Mesendoderm (in vitro differentiated cells): Measurements from ENCODE around the gene CHORDC1. TPM values are rescaled to one million over a fixed set of nuclear protein-coding genes. Genes with fewer than 3 reads are reported as not detected.

Experiments used
- DNase-seq: peaks from one replicate; pipeline ENCODE4 v3.0.0; 2013
- H2AK5ac ChIP-seq: 2 replicates; pipeline ENCODE4 v1.6.1; 2013; ENCODE audit warnings: low read length, inconsistent platforms
- H2BK120ac ChIP-seq: 2 replicates; pipeline ENCODE4 v1.6.1; 2013; ENCODE audit warnings: low read depth, mild to moderate bottlenecking, low read length, moderate library complexity, mixed read lengths
- H2BK15ac ChIP-seq: replicated peaks from 2 replicates; pipeline ENCODE4 v1.6.1; 2013; ENCODE audit warnings: low read depth, mild to moderate bottlenecking, moderate library complexity
- H2BK5ac ChIP-seq: 2 replicates; pipeline ENCODE4 v1.6.1; 2013; ENCODE audit warnings: low read length, inconsistent platforms
- H3K18ac ChIP-seq: 2 replicates; pipeline ENCODE4 v1.6.1; 2013; ENCODE audit warnings: mild to moderate bottlenecking, low read length, mixed read lengths
- H3K23ac ChIP-seq: one replicate; pipeline ENCODE4 v1.6.1; 2013; ENCODE audit warnings: low read length
- H3K27ac ChIP-seq: 2 replicates; pipeline ENCODE4 v1.5.1; 2013; ENCODE audit warnings: low read depth, mild to moderate bottlenecking, inconsistent platforms, low read length, moderate library complexity
- H3K27me3 ChIP-seq: 2 replicates; pipeline ENCODE4 v1.6.1; 2013; ENCODE audit warnings: low read length, control low read depth, mild to moderate bottlenecking, inconsistent platforms; ENCODE audit not compliant: insufficient read depth, poor library complexity
- H3K36me3 ChIP-seq: 2 replicates; pipeline ENCODE4 v1.6.1; 2013; ENCODE audit warnings: low read length, inconsistent platforms; ENCODE audit not compliant: control insufficient read depth, insufficient read depth
- H3K4ac ChIP-seq: one replicate; pipeline ENCODE4 v1.6.1; 2013; ENCODE audit warnings: low read depth, mild to moderate bottlenecking, low read length, moderate library complexity
- H3K4me1 ChIP-seq: 2 replicates; pipeline ENCODE4 v1.6.1; 2013; ENCODE audit warnings: low read depth, low read length, inconsistent platforms; ENCODE audit not compliant: control insufficient read depth
- H3K4me2 ChIP-seq: 2 replicates; pipeline ENCODE4 v1.6.1; 2013; ENCODE audit warnings: low read length
- H3K4me3 ChIP-seq: 2 replicates; pipeline ENCODE4 v1.5.1; 2013; ENCODE audit warnings: mild to moderate bottlenecking, low read length
- H3K56ac ChIP-seq: one replicate; pipeline ENCODE4 v1.6.1; 2013; ENCODE audit warnings: low read length
- H3K79me1 ChIP-seq: 2 replicates; pipeline ENCODE4 v1.6.1; 2013; ENCODE audit warnings: low read length, inconsistent platforms
- H3K79me2 ChIP-seq: 2 replicates; pipeline ENCODE4 v1.6.1; 2013; ENCODE audit warnings: mild to moderate bottlenecking, low read length; ENCODE audit not compliant: control insufficient read depth, insufficient read depth
- H3K9ac ChIP-seq: 2 replicates; pipeline ENCODE4 v1.6.1; 2013; ENCODE audit warnings: low read length, inconsistent platforms
- H4K5ac ChIP-seq: one replicate; pipeline ENCODE4 v1.6.1; 2013; ENCODE audit warnings: low read length
- H4K8ac ChIP-seq: one replicate; pipeline ENCODE4 v1.6.1; 2013; ENCODE audit warnings: low read depth, mild to moderate bottlenecking, control low read depth, low read length, moderate library complexity
- WGBS: extraction: QIAGEN DNeasy Blood & Tissue Kit; methylation state at CpG from one replicate; pipeline ENCODE4 v1.1.7; 2013; ENCODE audit warnings: low lambda C conversion rate, missing lambda C conversion rate; ENCODE audit not compliant: insufficient coverage; ENCODE audit errors: extremely low coverage; 5-methylcytosine and 5-hydroxymethylcytosine counted together
- polyA plus RNA-seq, 2 experiments: library from polyadenylated mRNA; stranded (reverse); fragments of 200-250 nt; gene quantifications; one replicate each; pipeline ENCODE4 v1.2.3, GENCODE V29; 2013

The CHORDC1 gene
- polyA plus RNA-seq (2013, experiment 1 of 2): 87.6 TPM
- 90.0 TPM for polyA plus RNA-seq (2013, experiment 2 of 2)

- Histone ChIP-seq H4K8ac (peak within 1 kb of the TSS; percentile 5), H3K27me3 (no peaks in the 10 kb centered on the region), H3K4ac (peak within 1 kb of the TSS; percentile 44), H3K79me2 (peaks cover 46% of the 10 kb centered on the region), H3K56ac (peak within 1 kb of the TSS; percentile 86), H2BK15ac (no peak within 1 kb of the TSS), H2AK5ac (no peak within 1 kb of the TSS), H3K18ac (peak within 1 kb of the TSS; percentile 3), H3K4me3 (peak within 1 kb of the TSS; percentile 90), H4K5ac (no peak within 1 kb of the TSS), H3K4me1 (no peaks in the 10 kb centered on the region), H3K36me3 (no peaks in the 10 kb centered on the region), H3K23ac (peak within 1 kb of the TSS; percentile 81), H3K27ac (peak within 1 kb of the TSS; percentile 39), H2BK5ac (peak within 1 kb of the TSS; percentile 51), H3K4me2 (peak within 1 kb of the TSS; percentile 81), H3K79me1 (peaks cover 2% of the 10 kb centered on the region), H2BK120ac (no peak within 1 kb of the TSS), H3K9ac (peak within 1 kb of the TSS; percentile 91)
- no CpG with 5 or more reads among the region's 71 CpGs for WGBS
- peak; percentile 92 for DNase-seq
Measured at GRCh38 chr11:90222459-90223247, at the start of gene CHORDC1. Gene CHORDC1, minus strand, starts transcription at chr11:90223049. Its CDS starts 95 bp downstream, at chr11:90222954.

DNA sequence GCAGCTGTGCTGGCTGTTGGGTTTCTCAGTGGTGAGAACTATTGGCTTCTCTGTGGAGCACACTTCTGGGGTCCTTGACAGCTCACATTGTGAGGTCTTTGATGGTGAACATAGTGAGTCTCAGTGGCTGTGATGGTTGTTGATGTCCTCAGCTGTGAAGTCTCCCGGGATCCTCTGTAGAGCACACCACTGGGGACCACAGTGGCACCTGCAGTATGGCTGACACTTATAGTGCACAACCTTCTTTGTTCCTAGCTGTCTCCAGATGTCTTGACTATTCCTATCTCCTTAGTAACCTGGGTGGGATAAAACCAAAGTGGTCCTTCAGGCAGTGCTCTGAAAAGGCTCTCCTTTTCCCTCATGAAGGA is 34.3 kb upstream of the CHORDC1 start:
- H3K23ac ChIP-seq: no peak overlapping the region
- no peak overlapping the region for H3K4ac ChIP-seq
- no peak overlapping the region for H2BK120ac ChIP-seq
- no peaks in the 10 kb centered on the region for H3K36me3 ChIP-seq
- H4K5ac ChIP-seq: no peak overlapping the region
- H3K4me3 ChIP-seq: no peak overlapping the region
- H2BK5ac ChIP-seq: no peak overlapping the region
- H3K18ac ChIP-seq: no peak overlapping the region
- WGBS: no CpG with 5 or more reads among the region's 1 CpG
- no peaks in the 10 kb centered on the region for H3K79me1 ChIP-seq
- no peak overlapping the region for H3K4me2 ChIP-seq
- no peaks in the 10 kb centered on the region for H3K79me2 ChIP-seq
- no peaks in the 10 kb centered on the region for H3K4me1 ChIP-seq
- no peak overlapping the region for H3K56ac ChIP-seq
- no peak overlapping the region for H2BK15ac ChIP-seq
- no peak overlapping the region for H3K9ac ChIP-seq
- DNase-seq: no peak
- no peak overlapping the region for H4K8ac ChIP-seq
- H2AK5ac ChIP-seq: no peak overlapping the region
- no peaks in the 10 kb centered on the region for H3K27me3 ChIP-seq
- H3K27ac ChIP-seq: no peak overlapping the region

GRCh38 chr11:90256404-90257157 is 33.7 kb upstream of the CHORDC1 start:
- H3K56ac ChIP-seq: no peak overlapping the region
- H4K5ac ChIP-seq: no peak overlapping the region
- no CpG with 5 or more reads among the region's 8 CpGs for WGBS
- no peak overlapping the region for H4K8ac ChIP-seq
- no peaks in the 10 kb centered on the region for H3K36me3 ChIP-seq
- no peak overlapping the region for H3K4ac ChIP-seq
- no peak overlapping the region for H2AK5ac ChIP-seq
- no peak overlapping the region for H2BK15ac ChIP-seq
- no peak overlapping the region for H3K4me2 ChIP-seq
- H3K27ac ChIP-seq: no peak overlapping the region
- DNase-seq: no peak
- H3K4me3 ChIP-seq: no peak overlapping the region
- no peak overlapping the region for H3K23ac ChIP-seq
- H3K79me1 ChIP-seq: no peaks in the 10 kb centered on the region
- H2BK5ac ChIP-seq: no peak overlapping the region
- no peaks in the 10 kb centered on the region for H3K4me1 ChIP-seq
- no peak overlapping the region for H3K18ac ChIP-seq
- H3K9ac ChIP-seq: no peak overlapping the region
- no peaks in the 10 kb centered on the region for H3K27me3 ChIP-seq
- H2BK120ac ChIP-seq: no peak overlapping the region
- H3K79me2 ChIP-seq: no peaks in the 10 kb centered on the region

DNA sequence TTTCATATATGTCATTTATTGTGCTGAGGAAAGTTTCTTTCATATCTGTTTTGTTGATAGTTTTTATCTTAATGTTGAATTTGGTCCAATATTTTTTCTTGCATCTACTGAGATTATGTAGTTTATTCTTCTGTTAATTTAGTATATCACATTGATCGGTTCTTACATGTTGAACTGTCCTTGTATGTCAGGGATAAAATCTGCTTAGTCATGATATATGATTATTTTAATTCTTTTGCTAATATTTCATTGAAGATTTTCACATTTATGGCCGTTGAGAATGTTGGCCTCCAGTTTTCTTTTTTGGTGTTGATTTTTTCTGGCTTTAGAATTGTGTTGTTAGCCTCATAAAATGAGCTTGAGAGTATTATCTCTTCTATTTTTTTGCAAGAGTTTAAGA is 31.2 kb upstream of the CHORDC1 start:
- no peak overlapping the region for H3K27ac ChIP-seq
- no peaks in the 10 kb centered on the region for H3K4me1 ChIP-seq
- H3K4me2 ChIP-seq: no peak overlapping the region
- no peak overlapping the region for H3K4me3 ChIP-seq
- no peak overlapping the region for H4K8ac ChIP-seq
- no peaks in the 10 kb centered on the region for H3K27me3 ChIP-seq
- no peak overlapping the region for H3K23ac ChIP-seq
- H3K79me2 ChIP-seq: no peaks in the 10 kb centered on the region
- no peaks in the 10 kb centered on the region for H3K36me3 ChIP-seq
- no peak overlapping the region for H3K56ac ChIP-seq
- no peak overlapping the region for H2BK5ac ChIP-seq
- no CpG with 5 or more reads among the region's 2 CpGs for WGBS
- H2BK120ac ChIP-seq: no peak overlapping the region
- no peak overlapping the region for H2AK5ac ChIP-seq
- no peak overlapping the region for H3K9ac ChIP-seq
- DNase-seq: no peak
- H3K4ac ChIP-seq: no peak overlapping the region
- no peak overlapping the region for H4K5ac ChIP-seq
- no peaks in the 10 kb centered on the region for H3K79me1 ChIP-seq
- no peak overlapping the region for H2BK15ac ChIP-seq
- no peak overlapping the region for H3K18ac ChIP-seq

- no peak overlapping the region for H4K5ac ChIP-seq
- no peak overlapping the region for H2BK120ac ChIP-seq
- H4K8ac ChIP-seq: no peak overlapping the region
- no peaks in the 10 kb centered on the region for H3K79me1 ChIP-seq
- no peak overlapping the region for H2BK5ac ChIP-seq
- H3K36me3 ChIP-seq: no peaks in the 10 kb centered on the region
- no peak overlapping the region for H2BK15ac ChIP-seq
- H3K9ac ChIP-seq: no peak overlapping the region
- no peak overlapping the region for H3K18ac ChIP-seq
- no peaks in the 10 kb centered on the region for H3K79me2 ChIP-seq
- no CpG with 5 or more reads among the region's 3 CpGs for WGBS
- no peak overlapping the region for H3K4ac ChIP-seq
- H3K27me3 ChIP-seq: no peaks in the 10 kb centered on the region
- H3K23ac ChIP-seq: no peak overlapping the region
- H3K56ac ChIP-seq: no peak overlapping the region
- H3K4me1 ChIP-seq: no peaks in the 10 kb centered on the region
- no peak overlapping the region for H3K27ac ChIP-seq
- H3K4me2 ChIP-seq: no peak overlapping the region
- no peak overlapping the region for H3K4me3 ChIP-seq
- H2AK5ac ChIP-seq: no peak overlapping the region
- no peak for DNase-seq
Measured at GRCh38 chr11:90252053-90252452, 29.2 kb upstream of the CHORDC1 start.
